ENCODE data around the gene UBE2B. TPM values are rescaled to one million over a fixed set of nuclear protein-coding genes. Genes with fewer than 3 reads are reported as not detected.
A peak's percentile ranks its signal among the peaks of the same experiment; 100 is the strongest.
"Not testable (repeated sequence)": the region's sequence is repeated elsewhere in the genome, so short reads cannot be mapped to it uniquely, and the experiment has no call there.

UBE2B gene
- total RNA-seq, 1 experiment from 2014 or later: 17.3 TPM

GRCh38 chr5:134382204-134382603 is 10.8 kb downstream of the UBE2B start:
- H3K4me3 ChIP-seq (ENCODE audit: insufficient read depth, low read depth, low read length); DNase-seq; H3K27me3 ChIP-seq (ENCODE audit: control insufficient read depth, insufficient read depth, low read length): not testable (repeated sequence)
- H3K36me3 ChIP-seq (replicated peaks; ENCODE audit: control insufficient read depth, insufficient read depth, low read length): peaks cover 12% of the 10 kb centered on the region

GRCh38 chr5:134383980-134384697 is 12.8 kb downstream of the UBE2B start:
- Histone ChIP-seq H3K4me3 (ENCODE audit: insufficient read depth, low read depth, low read length) (no peak overlapping the region), H3K36me3 (replicated peaks; ENCODE audit: control insufficient read depth, insufficient read depth, low read length) (peaks cover 16% of the 10 kb centered on the region), H3K27me3 (ENCODE audit: control insufficient read depth, insufficient read depth, low read length) (no peaks in the 10 kb centered on the region)
- DNase-seq: no peak

GRCh38 chr5:134387443-134387842 is 16.1 kb downstream of the UBE2B start:
- Histone ChIP-seq H3K4me3 (ENCODE audit: insufficient read depth, low read depth, low read length) (no peak overlapping the region), H3K27me3 (ENCODE audit: control insufficient read depth, insufficient read depth, low read length) (no peaks in the 10 kb centered on the region), H3K36me3 (replicated peaks; ENCODE audit: control insufficient read depth, insufficient read depth, low read length) (peaks cover 19% of the 10 kb centered on the region)
- no peak for DNase-seq

- peaks cover 13% of the 10 kb centered on the region for H3K36me3 ChIP-seq (replicated peaks; ENCODE audit: control insufficient read depth, insufficient read depth, low read length)
- no peak overlapping the region for H3K4me3 ChIP-seq (ENCODE audit: insufficient read depth, low read depth, low read length)
- no peak for DNase-seq
- H3K27me3 ChIP-seq (ENCODE audit: control insufficient read depth, insufficient read depth, low read length): no peaks in the 10 kb centered on the region
Observed at GRCh38 chr5:134392301-134392700, 20.9 kb downstream of the UBE2B start.

GRCh38 chr5:134394932-134395331 is 23.6 kb downstream of the UBE2B start:
- no peak overlapping the region for H3K4me3 ChIP-seq (ENCODE audit: insufficient read depth, low read depth, low read length)
- no peak for DNase-seq
- H3K27me3 ChIP-seq (ENCODE audit: control insufficient read depth, insufficient read depth, low read length): no peaks in the 10 kb centered on the region
- peaks cover 9% of the 10 kb centered on the region for H3K36me3 ChIP-seq (replicated peaks; ENCODE audit: control insufficient read depth, insufficient read depth, low read length)

GRCh38 chr5:134396274-134396673 is 24.9 kb downstream of the UBE2B start:
- Histone ChIP-seq H3K36me3 (replicated peaks; ENCODE audit: control insufficient read depth, insufficient read depth, low read length) (peaks cover 2% of the 10 kb centered on the region), H3K27me3 (ENCODE audit: control insufficient read depth, insufficient read depth, low read length) (no peaks in the 10 kb centered on the region), H3K4me3 (ENCODE audit: insufficient read depth, low read depth, low read length) (no peak overlapping the region)
- DNase-seq: no peak

GRCh38 chr5:134397196-134397595 is 25.8 kb downstream of the UBE2B start:
- H3K27me3 ChIP-seq (ENCODE audit: control insufficient read depth, insufficient read depth, low read length): no peaks in the 10 kb centered on the region

GRCh38 chr5:134398609-134399155 is 27.3 kb downstream of the UBE2B start:
- Histone ChIP-seq H3K36me3 (replicated peaks; ENCODE audit: control insufficient read depth, insufficient read depth, low read length) (peaks cover 3% of the 10 kb centered on the region), H3K4me3 (ENCODE audit: insufficient read depth, low read depth, low read length) (no peak overlapping the region), H3K27me3 (ENCODE audit: control insufficient read depth, insufficient read depth, low read length) (no peaks in the 10 kb centered on the region)
- no peak for DNase-seq

More at GRCh38 chr5:134397196-134397595, 25.8 kb downstream of the UBE2B start:
- DNase-seq: no peak
- Histone ChIP-seq H3K4me3 (ENCODE audit: insufficient read depth, low read depth, low read length) (no peak overlapping the region), H3K36me3 (replicated peaks; ENCODE audit: control insufficient read depth, insufficient read depth, low read length) (peaks cover 3% of the 10 kb centered on the region)

GRCh38 chr5:134403951-134404350 is 32.6 kb downstream of the UBE2B start:
- Histone ChIP-seq H3K27me3 (ENCODE audit: control insufficient read depth, insufficient read depth, low read length) (no peaks in the 10 kb centered on the region), H3K36me3 (replicated peaks; ENCODE audit: control insufficient read depth, insufficient read depth, low read length) (peaks cover 3% of the 10 kb centered on the region), H3K4me3 (ENCODE audit: insufficient read depth, low read depth, low read length) (no peak overlapping the region)
- no peak for DNase-seq

- no peak for DNase-seq
- H3K4me3 ChIP-seq (ENCODE audit: insufficient read depth, low read depth, low read length): no peak overlapping the region
- peaks cover 5% of the 10 kb centered on the region for H3K36me3 ChIP-seq (replicated peaks; ENCODE audit: control insufficient read depth, insufficient read depth, low read length)
- no peaks in the 10 kb centered on the region for H3K27me3 ChIP-seq (ENCODE audit: control insufficient read depth, insufficient read depth, low read length)
Observed at GRCh38 chr5:134406390-134406789, 35.0 kb downstream of the UBE2B start.

GRCh38 chr5:134409321-134409720 is 38.0 kb downstream of the UBE2B start:
- no peaks in the 10 kb centered on the region for H3K27me3 ChIP-seq (ENCODE audit: control insufficient read depth, insufficient read depth, low read length)
- no peak overlapping the region for H3K4me3 ChIP-seq (ENCODE audit: insufficient read depth, low read depth, low read length)
- no peak for DNase-seq

GRCh38 chr5:134410822-134411221 is 39.5 kb downstream of the UBE2B start:
- Histone ChIP-seq H3K27me3 (ENCODE audit: control insufficient read depth, insufficient read depth, low read length) (no peaks in the 10 kb centered on the region), H3K36me3 (replicated peaks; ENCODE audit: control insufficient read depth, insufficient read depth, low read length) (peaks cover 4% of the 10 kb centered on the region), H3K4me3 (ENCODE audit: insufficient read depth, low read depth, low read length) (peak overlapping the region; percentile 91)
- DNase-seq: no peak

More at GRCh38 chr5:134409321-134409720, 38.0 kb downstream of the UBE2B start:
- peaks cover 4% of the 10 kb centered on the region for H3K36me3 ChIP-seq (replicated peaks; ENCODE audit: control insufficient read depth, insufficient read depth, low read length)

GRCh38 chr5:134411228-134411545 is 39.8 kb downstream of the UBE2B start:
- peaks cover 4% of the 10 kb centered on the region for H3K36me3 ChIP-seq (replicated peaks; ENCODE audit: control insufficient read depth, insufficient read depth, low read length)
- DNase-seq: no peak
- peak overlapping the region; percentile 91 for H3K4me3 ChIP-seq (ENCODE audit: insufficient read depth, low read depth, low read length)
- no peaks in the 10 kb centered on the region for H3K27me3 ChIP-seq (ENCODE audit: control insufficient read depth, insufficient read depth, low read length)

GRCh38 chr5:134411546-134412266 is 40.3 kb downstream of the UBE2B start, which contains the start of gene CDKN2AIPNL:
Gene CDKN2AIPNL, minus strand, starts transcription at chr5:134411881. Its CDS starts 27 bp downstream, at chr5:134411854.
- Histone ChIP-seq H3K27me3 (ENCODE audit: control insufficient read depth, insufficient read depth, low read length) (no peaks in the 10 kb centered on the region), H3K4me3 (ENCODE audit: insufficient read depth, low read depth, low read length) (peak within 1 kb of the TSS; percentile 91), H3K36me3 (replicated peaks; ENCODE audit: control insufficient read depth, insufficient read depth, low read length) (peaks cover 2% of the 10 kb centered on the region)
- peak; percentile 97 for DNase-seq

- no peak for DNase-seq
- H3K36me3 ChIP-seq (replicated peaks; ENCODE audit: control insufficient read depth, insufficient read depth, low read length): peaks cover 2% of the 10 kb centered on the region
Observed at GRCh38 chr5:134413046-134413445, 41.7 kb downstream of the UBE2B start.

More at GRCh38 chr5:134413046-134413445, 41.7 kb downstream of the UBE2B start:
- H3K27me3 ChIP-seq (ENCODE audit: control insufficient read depth, insufficient read depth, low read length): no peaks in the 10 kb centered on the region
- no peak overlapping the region for H3K4me3 ChIP-seq (ENCODE audit: insufficient read depth, low read depth, low read length)

Data from H7 (cell line).